ENCODE results near the gene CARD16. TPM values are rescaled to one million over a fixed set of nuclear protein-coding genes. Genes with fewer than 3 reads are reported as not detected.

The CARD16 gene
- total RNA-seq, 1 donor from 2014 or later: 6.2 TPM

DNA sequence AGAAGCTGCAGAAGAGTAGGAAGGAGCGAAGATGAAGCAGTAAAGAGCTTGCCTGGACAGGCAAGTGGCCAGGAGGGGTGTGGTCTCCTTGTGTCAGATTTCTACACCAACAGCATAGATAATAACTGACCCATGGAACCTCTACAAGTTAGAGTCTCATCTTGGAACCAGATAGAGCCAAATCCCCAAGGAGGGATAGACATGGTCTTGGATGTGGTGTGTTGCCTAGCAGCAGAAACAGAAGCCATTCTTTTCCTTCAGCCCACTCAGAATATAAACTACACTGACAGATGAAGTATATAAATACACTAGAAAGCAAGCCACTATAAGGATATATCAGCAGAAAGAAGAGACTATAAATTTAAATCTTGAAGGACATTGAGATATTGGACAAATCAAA, 4.3 kb upstream of the CARD16 start:
- DNase-seq (ENCODE audit: extremely low spot score, unreplicated experiment): no peak
- Mint-ChIP-seq H3K27me3 (no peaks in the 10 kb centered on the region), H3K36me3 (no peaks in the 10 kb centered on the region), H3K4me3 (no peak overlapping the region), H3K27ac (no peak overlapping the region), H3K4me1 (ENCODE audit: unreplicated experiment) (peaks cover 11% of the 10 kb centered on the region), H3K9me3 (no peaks in the 10 kb centered on the region)
- TF ChIP-seq, protein P1, sequence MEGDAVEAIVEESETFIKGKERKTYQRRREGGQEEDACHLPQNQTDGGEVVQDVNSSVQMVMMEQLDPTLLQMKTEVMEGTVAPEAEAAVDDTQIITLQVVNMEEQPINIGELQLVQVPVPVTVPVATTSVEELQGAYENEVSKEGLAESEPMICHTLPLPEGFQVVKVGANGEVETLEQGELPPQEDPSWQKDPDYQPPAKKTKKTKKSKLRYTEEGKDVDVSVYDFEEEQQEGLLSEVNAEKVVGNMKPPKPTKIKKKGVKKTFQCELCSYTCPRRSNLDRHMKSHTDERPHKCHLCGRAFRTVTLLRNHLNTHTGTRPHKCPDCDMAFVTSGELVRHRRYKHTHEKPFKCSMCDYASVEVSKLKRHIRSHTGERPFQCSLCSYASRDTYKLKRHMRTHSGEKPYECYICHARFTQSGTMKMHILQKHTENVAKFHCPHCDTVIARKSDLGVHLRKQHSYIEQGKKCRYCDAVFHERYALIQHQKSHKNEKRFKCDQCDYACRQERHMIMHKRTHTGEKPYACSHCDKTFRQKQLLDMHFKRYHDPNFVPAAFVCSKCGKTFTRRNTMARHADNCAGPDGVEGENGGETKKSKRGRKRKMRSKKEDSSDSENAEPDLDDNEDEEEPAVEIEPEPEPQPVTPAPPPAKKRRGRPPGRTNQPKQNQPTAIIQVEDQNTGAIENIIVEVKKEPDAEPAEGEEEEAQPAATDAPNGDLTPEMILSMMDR (conservative IDR thresholded peaks at IDR 0.05): no peak

- Mint-ChIP-seq H3K27me3 (no peaks in the 10 kb centered on the region), H3K9me3 (no peaks in the 10 kb centered on the region), H3K4me1 (ENCODE audit: unreplicated experiment) (peaks cover 11% of the 10 kb centered on the region), H3K4me3 (no peak overlapping the region), H3K36me3 (no peaks in the 10 kb centered on the region), H3K27ac (no peak overlapping the region)
- TF ChIP-seq, protein P1 (conservative IDR thresholded peaks at IDR 0.05): no peak
- DNase-seq (ENCODE audit: extremely low spot score, unreplicated experiment): no peak
Observed at GRCh38 chr11:105046898-105047579, 1.9 kb upstream of the CARD16 start.

DNA sequence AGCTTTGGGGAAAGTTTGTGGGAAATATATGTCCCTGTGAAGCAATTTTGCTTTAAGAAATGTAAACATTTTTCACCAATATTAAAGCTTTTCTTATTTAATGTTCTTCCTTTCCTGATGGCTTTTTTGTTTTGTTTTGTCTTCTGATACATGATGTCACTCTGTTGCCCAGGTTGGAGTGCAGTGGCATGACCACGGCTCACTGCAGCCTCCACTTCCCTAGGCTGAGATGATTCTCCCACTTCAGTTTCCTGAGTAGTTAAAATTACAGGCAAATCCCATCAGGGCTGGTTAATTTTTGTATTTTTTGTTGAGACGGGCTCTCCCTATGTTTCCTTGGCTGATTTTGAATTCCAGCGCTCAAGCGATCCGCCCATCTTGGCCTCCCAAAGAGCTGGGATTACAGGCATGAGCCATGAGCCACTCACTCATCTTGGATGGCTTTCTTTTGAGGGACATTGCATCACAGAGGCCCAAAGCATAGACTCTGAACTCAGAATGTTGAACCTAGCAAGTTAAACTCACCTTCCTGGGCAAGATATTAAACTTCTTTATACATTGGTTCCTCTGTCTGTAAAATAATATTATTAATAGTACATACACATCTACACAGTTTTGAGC, 651 bp upstream of the CARD16 start:
- no peaks in the 10 kb centered on the region for H3K27me3 Mint-ChIP-seq
- TF ChIP-seq, protein P1 (conservative IDR thresholded peaks at IDR 0.05): no peak
- H3K9me3 Mint-ChIP-seq: no peaks in the 10 kb centered on the region
- DNase-seq (ENCODE audit: extremely low spot score, unreplicated experiment): no peak
- peaks cover 11% of the 10 kb centered on the region for H3K4me1 Mint-ChIP-seq (ENCODE audit: unreplicated experiment)
- H3K36me3 Mint-ChIP-seq: no peaks in the 10 kb centered on the region
- no peak overlapping the region for H3K4me3 Mint-ChIP-seq
- no peak overlapping the region for H3K27ac Mint-ChIP-seq

DNA sequence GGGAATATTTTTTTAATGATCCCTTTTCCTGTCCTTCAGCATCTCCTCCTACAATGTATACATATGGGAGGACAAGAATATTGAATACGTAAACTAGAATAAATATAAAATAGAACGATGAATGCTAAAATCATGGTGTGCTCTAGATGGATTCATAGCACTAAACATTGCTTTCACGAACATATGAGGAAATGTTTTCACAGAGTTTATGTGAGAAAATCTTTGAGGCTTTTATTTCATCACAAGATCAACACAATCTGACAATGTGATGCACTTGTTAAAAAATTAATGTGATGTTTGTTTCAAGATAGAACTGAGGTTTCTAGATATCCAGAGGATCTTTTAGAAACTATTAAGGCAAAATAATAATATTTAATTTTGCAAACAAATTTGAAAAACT, 3.0 kb downstream of the CARD16 start:
- Mint-ChIP-seq H3K27ac (no peak overlapping the region), H3K4me1 (ENCODE audit: unreplicated experiment) (peaks cover 8% of the 10 kb centered on the region), H3K9me3 (no peaks in the 10 kb centered on the region), H3K36me3 (no peaks in the 10 kb centered on the region), H3K4me3 (no peak overlapping the region), H3K27me3 (no peaks in the 10 kb centered on the region)
- TF ChIP-seq, protein P1 (conservative IDR thresholded peaks at IDR 0.05): no peak
- no peak for DNase-seq (ENCODE audit: extremely low spot score, unreplicated experiment)

DNA sequence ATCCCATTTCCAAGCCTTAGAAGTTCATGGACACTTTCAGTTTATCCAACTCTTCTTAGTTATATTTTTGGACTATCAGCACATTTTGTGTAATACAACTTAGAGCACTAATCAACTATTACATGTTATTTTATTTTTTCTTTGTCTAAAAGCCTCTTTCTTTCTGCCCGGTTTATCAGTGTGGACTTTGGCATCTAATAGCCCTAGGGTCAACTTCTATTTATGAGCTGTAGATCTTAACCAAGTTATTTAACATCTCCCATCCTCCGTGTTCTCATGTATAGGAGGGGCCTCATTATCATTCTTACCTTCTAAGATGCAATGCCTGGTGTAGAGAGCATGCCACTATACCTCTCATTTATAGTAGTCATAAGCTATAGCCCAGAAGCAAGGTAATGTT, 4.4 kb downstream of the CARD16 start:
- H3K4me3 Mint-ChIP-seq: no peak overlapping the region
- H3K4me1 Mint-ChIP-seq (ENCODE audit: unreplicated experiment): peaks cover 4% of the 10 kb centered on the region
- H3K27me3 Mint-ChIP-seq: no peaks in the 10 kb centered on the region
- H3K9me3 Mint-ChIP-seq: no peaks in the 10 kb centered on the region
- H3K27ac Mint-ChIP-seq: no peak overlapping the region
- no peak for DNase-seq (ENCODE audit: extremely low spot score, unreplicated experiment)
- TF ChIP-seq, protein P1 (conservative IDR thresholded peaks at IDR 0.05): no peak
- no peaks in the 10 kb centered on the region for H3K36me3 Mint-ChIP-seq

Data from type B pancreatic cell (in vitro differentiated cells).